UCSD-AML1 (cell line): ENCODE measurements around the gene TIMM10.
A peak's percentile ranks its signal among the peaks of the same experiment; 100 is the strongest.

Experiments
- DNase-seq: peaks from one replicate; lab custom pipeline; 2025; ENCODE audit not compliant: unreplicated experiment; lab: John Stamatoyannopoulos, UW

TIMM10 gene

GRCh38 chr11:57484141-57484710, 46.3 kb downstream of the TIMM10 start:
- peak; percentile 42 for DNase-seq

GRCh38 chr11:57483562-57483918, 47.0 kb downstream of the TIMM10 start:
- no peak for DNase-seq

- DNase-seq: no peak
Observed at GRCh38 chr11:57482782-57483561, 47.6 kb downstream of the TIMM10 start.

- no peak for DNase-seq
Observed at GRCh38 chr11:57481915-57482781, 48.4 kb downstream of the TIMM10 start.

- DNase-seq: no peak
Observed at GRCh38 chr11:57481315-57481714, 49.2 kb downstream of the TIMM10 start.

- peak; percentile 74 for DNase-seq
Observed at GRCh38 chr11:57480409-57481137, 50.0 kb downstream of the TIMM10 start.

DNA sequence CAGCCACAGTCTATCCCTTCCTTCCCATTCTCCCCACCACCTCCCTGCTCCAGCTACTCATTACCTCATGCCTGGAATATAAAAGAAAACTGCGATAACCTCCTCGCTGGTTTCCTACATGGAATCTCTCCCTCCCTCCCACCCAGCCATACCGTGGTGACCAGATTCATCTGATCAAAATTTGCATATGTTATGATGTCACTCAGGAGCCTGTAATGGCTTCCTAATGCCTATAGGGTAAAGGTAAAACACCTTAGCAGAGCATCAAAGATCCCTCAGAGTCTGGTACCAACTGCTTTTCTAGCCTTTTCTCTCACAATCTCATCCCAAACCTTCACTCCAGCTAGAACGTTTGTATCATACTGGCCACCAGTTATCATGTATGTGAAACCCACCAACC, 50.6 kb downstream of the TIMM10 start:
- no peak for DNase-seq

- no peak for DNase-seq
Observed at GRCh38 chr11:57479021-57479663, 51.4 kb downstream of the TIMM10 start.
